NCI-H1436 treated with DMSO at 0.1 percent for 48 hours (cell line): Measurements from ENCODE around the gene PLEKHM2.
"Not testable (repeated sequence)": the region's sequence is repeated elsewhere in the genome, so short reads cannot be mapped to it uniquely, and the experiment has no call there.

ENCODE experiments used
- DNase-seq: peaks from one replicate; lab custom pipeline; 2025; lab: John Stamatoyannopoulos, UW

PLEKHM2 gene

GRCh38 chr1:15684042-15684461 lies at the start of gene PLEKHM2:
PLEKHM2 (plus strand) TSS chr1:15684320; CDS start chr1:15684559, 239 bp downstream.
- no peak for DNase-seq

GRCh38 chr1:15636436-15636835 lies 47.7 kb upstream of the PLEKHM2 start:
- DNase-seq: no peak

GRCh38 chr1:15637826-15638225 lies 46.3 kb upstream of the PLEKHM2 start:
- DNase-seq: no peak

GRCh38 chr1:15639262-15639661 lies 44.9 kb upstream of the PLEKHM2 start:
- DNase-seq: no peak

GRCh38 chr1:15639931-15640330 lies 44.2 kb upstream of the PLEKHM2 start:
- no peak for DNase-seq

GRCh38 chr1:15640667-15641066 lies 43.5 kb upstream of the PLEKHM2 start:
- no peak for DNase-seq

- DNase-seq: no peak
Measured at GRCh38 chr1:15649937-15650336, 34.2 kb upstream of the PLEKHM2 start.

GRCh38 chr1:15650433-15650832 lies 33.7 kb upstream of the PLEKHM2 start:
- no peak for DNase-seq

- not testable (repeated sequence) for DNase-seq
Measured at GRCh38 chr1:15652130-15652529, 32.0 kb upstream of the PLEKHM2 start.

GRCh38 chr1:15654091-15654690 lies 29.9 kb upstream of the PLEKHM2 start:
- no peak for DNase-seq

- DNase-seq: no peak
Measured at GRCh38 chr1:15656464-15656863, 27.7 kb upstream of the PLEKHM2 start.

GRCh38 chr1:15657021-15657420 lies 27.1 kb upstream of the PLEKHM2 start:
- DNase-seq: no peak

- no peak for DNase-seq
Measured at GRCh38 chr1:15660151-15660550, 24.0 kb upstream of the PLEKHM2 start.

GRCh38 chr1:15662477-15662876 lies 21.6 kb upstream of the PLEKHM2 start:
- no peak for DNase-seq

GRCh38 chr1:15663925-15664324 lies 20.2 kb upstream of the PLEKHM2 start:
- no peak for DNase-seq

- DNase-seq: no peak
Measured at GRCh38 chr1:15667362-15667761, 16.8 kb upstream of the PLEKHM2 start.

GRCh38 chr1:15668089-15668754 lies 15.9 kb upstream of the PLEKHM2 start:
- no peak for DNase-seq

- no peak for DNase-seq
Measured at GRCh38 chr1:15669074-15669473, 15.0 kb upstream of the PLEKHM2 start.

- no peak for DNase-seq
Measured at GRCh38 chr1:15669864-15670263, 14.3 kb upstream of the PLEKHM2 start.

- no peak for DNase-seq
Measured at GRCh38 chr1:15671430-15671829, 12.7 kb upstream of the PLEKHM2 start.

- no peak for DNase-seq
Measured at GRCh38 chr1:15674386-15675159, 9.5 kb upstream of the PLEKHM2 start.

- DNase-seq: no peak
Measured at GRCh38 chr1:15676010-15676409, 8.1 kb upstream of the PLEKHM2 start.
